GM12878 (cell line): Measurements from ENCODE around the gene LRRFIP2. TPM values are rescaled to one million over a fixed set of nuclear protein-coding genes. Genes with fewer than 3 reads are reported as not detected.

ENCODE experiments used
- ATAC-seq: fragments of 200-7000 bp; cut with Tn5 transposase; 3 replicates; pipeline ENCODE4 v1.9.1; 2020; ENCODE audit warnings: mild to moderate bottlenecking, moderate library complexity
- BruUV-seq: library from RNA; stranded (reverse); fragments of 400-500 nt; replicated peaks from 2 replicates; lab custom pipeline; 2021; lab: Mats Ljungman, UMichigan
- CTCF ChIA-PET: fragments of 300-600 bp; sonication (Branson Sonifier 250); formaldehyde crosslinking; extraction: SDS; loops from one replicate; lab custom pipeline; 2021; ENCODE audit warnings: inconsistent platforms; lab: Yijun Ruan, JAX
- POLR2A ChIA-PET: fragments of 350-600 bp; formaldehyde crosslinking; extraction: SDS; loops from one replicate; lab custom pipeline; 2021; ENCODE audit warnings: inconsistent platforms; lab: Charles Lee
- RAD21 ChIA-PET: fragments of 300-600 bp; sonication (Branson Sonifier 250); formaldehyde crosslinking; loops from one replicate; lab custom pipeline; 2023; ENCODE audit warnings: antibody characterized with exemption; ENCODE audit not compliant: unreplicated experiment; lab: Charles Lee
- SMC1A ChIA-PET: fragments of 300-600 bp; sonication (Branson Sonifier 250); formaldehyde crosslinking; loops from one replicate; lab custom pipeline; 2023; ENCODE audit not compliant: unreplicated experiment, uncharacterized antibody; lab: Charles Lee
- DNase-seq: peaks from one replicate; pipeline ENCODE4 v3.0.0-alpha.2; 2011; ENCODE audit warnings: low read depth, low spot score
- FAIRE-seq: peaks from 3 replicates; lab custom pipeline; 2011; peaks lifted over from hg19 to GRCh38; lab: Jason Lieb, UNC
- H2AFZ ChIP-seq: 2 replicates; pipeline ENCODE4 v1.6.0; 2011; ENCODE audit warnings: low read depth, low read length, control low read depth; ENCODE audit not compliant: control insufficient read depth
- H3K27ac ChIP-seq: 2 replicates; pipeline ENCODE4 v1.5.1; 2011; ENCODE audit warnings: control low read depth; ENCODE audit not compliant: control insufficient read depth, insufficient read depth
- H3K27me3 ChIP-seq, 2 experiments: replicated peaks in 1 of 2; 2 replicates each; pipeline versions ENCODE4 v1.6.0 to v1.6.1; 2011; ENCODE audit warnings: low read length in 1 of 2; ENCODE audit not compliant: control insufficient read depth in 2 of 2, insufficient read depth in 2 of 2
- H3K36me3 ChIP-seq, 2 experiments: 2 replicates each; pipeline ENCODE4 v1.5.1; 2011; ENCODE audit warnings: low read length in 1 of 2; ENCODE audit not compliant: control insufficient read depth in 2 of 2, insufficient read depth in 2 of 2
- H3K4me1 ChIP-seq: 2 replicates; pipeline ENCODE4 v1.6.1; 2011; ENCODE audit warnings: mild to moderate bottlenecking, low read length, moderate library complexity, mixed read lengths; ENCODE audit not compliant: control insufficient read depth, insufficient read depth
- H3K4me2 ChIP-seq: 2 replicates; pipeline ENCODE4 v1.6.0; 2011; ENCODE audit warnings: control low read depth; ENCODE audit not compliant: control insufficient read depth, insufficient read depth
- H3K4me3 ChIP-seq: fragments of 200-600 bp; sonication (generic); 2 replicates; pipeline ENCODE4 v1.5.1; 2016
- H3K79me2 ChIP-seq: 2 replicates; pipeline ENCODE4 v1.6.0; 2011; ENCODE audit warnings: low read length; ENCODE audit not compliant: control insufficient read depth, insufficient read depth
- H3K9ac ChIP-seq: 2 replicates; pipeline ENCODE4 v1.8.0; 2011; ENCODE audit warnings: low read length, control low read depth, mixed read lengths; ENCODE audit not compliant: control insufficient read depth, insufficient read depth
- H3K9me3 ChIP-seq: replicated peaks from 3 replicates; pipeline ENCODE4 v1.5.1; 2011; ENCODE audit warnings: mild to moderate bottlenecking, low read length; ENCODE audit not compliant: control insufficient read depth, insufficient read depth
- H4K20me1 ChIP-seq: 2 replicates; pipeline ENCODE4 v1.6.0; 2011; ENCODE audit not compliant: control insufficient read depth, insufficient read depth
- ESRRA ChIP-seq: IDR thresholded peaks from 2 replicates; pipeline ENCODE4 v1.6.1; 2012; ENCODE audit warnings: mild to moderate bottlenecking, low read length, improper control_type of control experiment
- HDAC6 ChIP-seq: fragments of 200-600 bp; sonication (generic); IDR thresholded peaks from one replicate; pipeline ENCODE4 v1.8.0; 2017; ENCODE audit warnings: antibody characterized with exemption; ENCODE audit not compliant: unreplicated experiment
- JUND ChIP-seq: IDR thresholded peaks from 2 replicates; pipeline ENCODE4 v1.6.1; 2012; ENCODE audit warnings: low read depth, mild to moderate bottlenecking, low read length, improper control_type of control experiment, moderate library complexity
- KLF5 ChIP-seq: fragments of 450-650 bp; IDR thresholded peaks from 2 replicates; pipeline ENCODE4 v1.6.1; 2014; ENCODE audit warnings: mild to moderate bottlenecking; ENCODE audit not compliant: partially characterized antibody
- MEF2A ChIP-seq: IDR thresholded peaks from 2 replicates; pipeline ENCODE4 v1.6.1; 2011; ENCODE audit warnings: low read depth, mild to moderate bottlenecking, low read length, moderate library complexity; ENCODE audit not compliant: insufficient read depth
- NFYA ChIP-seq: IDR thresholded peaks from 2 replicates; pipeline ENCODE4 v1.6.1; 2011; ENCODE audit warnings: low read depth, mild to moderate bottlenecking, low read length, improper control_type of control experiment, borderline replicate concordance
- NFYB ChIP-seq: IDR thresholded peaks from 2 replicates; pipeline ENCODE4 v1.6.1; 2011; ENCODE audit warnings: low read depth, mild to moderate bottlenecking, low read length, improper control_type of control experiment, moderate library complexity; ENCODE audit not compliant: insufficient read depth
- PAX8 ChIP-seq: fragments of 450-650 bp; IDR thresholded peaks from 2 replicates; pipeline ENCODE4 v1.6.1; 2017; ENCODE audit warnings: mild to moderate bottlenecking, moderate library complexity
- SMAD1 ChIP-seq: fragments of 450-650 bp; IDR thresholded peaks from 2 replicates; pipeline ENCODE4 v1.6.1; 2018; ENCODE audit warnings: mild to moderate bottlenecking, low read depth; ENCODE audit not compliant: partially characterized antibody
- SUPT20H ChIP-seq: IDR thresholded peaks from 2 replicates; pipeline ENCODE4 v1.6.1; 2011; ENCODE audit warnings: low read depth, mild to moderate bottlenecking, low read length, moderate library complexity, borderline replicate concordance; ENCODE audit not compliant: control insufficient read depth
- TBL1XR1 ChIP-seq: IDR thresholded peaks from 2 replicates; pipeline ENCODE4 v1.6.1; 2012; ENCODE audit warnings: low read depth, low read length, improper control_type of control experiment
- ZNF384 ChIP-seq: IDR thresholded peaks from 2 replicates; pipeline ENCODE4 v1.6.1; 2012; ENCODE audit warnings: low read depth, mild to moderate bottlenecking, low read length, improper control_type of control experiment, borderline replicate concordance
- WGBS: methylation state at CpG from one replicate; pipeline ENCODE4 v1.1.6; 2016; ENCODE audit warnings: low lambda C conversion rate; ENCODE audit not compliant: insufficient replicate concordance, insufficient coverage; ENCODE audit errors: missing lambda C conversion rate; 5-methylcytosine and 5-hydroxymethylcytosine counted together
- in situ Hi-C: fragments of 300-500 bp; cut with MboI; formaldehyde crosslinking; loops from 9 replicates; pipeline ENCODE4 v1.14.3; 2018; ENCODE audit warnings: mixed read lengths
- intact Hi-C: fragments of 100-400 bp; cut with micrococcal nuclease; formaldehyde crosslinking; loops from one replicate; pipeline ENCODE4 v1.14.2; 2022; ENCODE audit not compliant: unreplicated experiment
- polyA plus RNA-seq, 11 experiments: library from polyadenylated mRNA; depleted of rRNA in 4 of 11; unstranded in 6 of 11; stranded (reverse) in 5 of 11; fragments of >200 nt; fragmentation: Nextera tagmentation in 4 of 11; fragmentation: Illumina TruSeq in 1 of 11; extraction: Ambion mirVana in 4 of 11; extraction: Trizol in 1 of 11; gene quantifications; 1 replicate in 1 of 11; 2 replicates in 10 of 11; pipeline versions ENCODE4 v1.2.1 to v1.2.3, GENCODE V29; 2011 to 2016; ENCODE audit warnings: inconsistent platforms in 2 of 11, missing spikeins in 2 of 11, low read depth in 1 of 11
- total RNA-seq, 4 experiments: library from RNA; depleted of rRNA in 3 of 4; stranded (reverse); fragments of >200 nt in 3 of 4; fragmentation: Illumina TruSeq in 1 of 4; extraction: Trizol in 1 of 4; gene quantifications; 2 replicates each; pipeline versions ENCODE4 v1.2.1 to v1.2.3, GENCODE V29; 2013 to 2021
- TF ChIP-seq, protein P1 (sequence below): IDR thresholded peaks from 2 replicates; pipeline ENCODE4 v1.6.1; 2011; ENCODE audit warnings: borderline replicate concordance, low read depth, mild to moderate bottlenecking, moderate library complexity, low read length; ENCODE audit not compliant: insufficient read depth, poor library complexity, severe bottlenecking
- TF ChIP-seq, protein P2 (sequence below): fragments of 450-650 bp; IDR thresholded peaks from 2 replicates; pipeline ENCODE4 v1.6.1; 2017; ENCODE audit warnings: mild to moderate bottlenecking, moderate library complexity
- TF ChIP-seq, protein P3 (sequence below): fragments of 450-650 bp; IDR thresholded peaks from 2 replicates; pipeline ENCODE4 v1.6.1; 2017; ENCODE audit warnings: low read depth, mild to moderate bottlenecking, moderate library complexity
- TF ChIP-seq, protein P4 (sequence below): fragments of 450-650 bp; IDR thresholded peaks from 2 replicates; pipeline ENCODE4 v1.6.1; 2017; ENCODE audit warnings: borderline replicate concordance

Gene LRRFIP2
- total and polyA plus RNA-seq, 10 of the 15 experiments (the other 5 are each of a cell fraction or from before 2014, with no cell fraction given) = 9.7 to 46.9 (median 38.1) TPM

DNA sequence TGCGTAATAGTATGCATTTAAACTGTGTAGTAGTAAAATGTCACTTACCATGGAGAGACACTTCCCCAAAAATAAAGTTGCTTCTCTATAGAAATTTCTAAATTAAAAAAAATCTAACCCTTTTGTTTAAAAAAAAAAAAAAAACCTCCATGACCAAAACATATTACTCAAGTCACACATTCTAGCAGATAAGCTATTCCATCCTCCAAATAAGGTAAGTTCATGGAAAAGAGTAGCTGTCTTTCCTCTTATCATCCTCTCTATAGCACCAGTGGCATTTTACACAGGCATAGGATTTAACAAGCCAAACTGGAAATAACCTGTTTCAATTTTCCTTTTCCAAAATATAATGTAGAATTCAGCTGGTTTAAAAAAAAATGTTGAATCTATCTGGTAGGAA, 57.4 kb downstream of the LRRFIP2 start:
- Histone ChIP-seq H3K4me2 (no peak overlapping the region), H3K79me2 (no peaks in the 10 kb centered on the region), H4K20me1 (no peaks in the 10 kb centered on the region), H3K9ac (no peak overlapping the region), H3K36me3 (no peaks in the 10 kb centered on the region; a peak in 1 of 4 replicates), H3K4me1 (no peaks in the 10 kb centered on the region), H3K27me3 (no peaks in the 10 kb centered on the region), H3K9me3 (no peaks in the 10 kb centered on the region), H2AFZ (no peak overlapping the region), H3K27ac (no peak overlapping the region), H3K4me3 (no peak overlapping the region)
- WGBS = 93% methylated on average over 1 of the region's 1 CpG
- DNase-seq (no peak), ATAC-seq (no peak), FAIRE-seq (no peak)
- BruUV-seq = no TSS peak
- CTCF ChIA-PET = interaction anchor here (0.6 to 1.2 kb wide), 4 partner anchors 24 to 494 kb away, joined by 3 to 4 read pairs (median 3); no protein-coding TSS in a partner anchor
- RAD21 ChIA-PET = no interaction called here
- POLR2A ChIA-PET = no interaction called here
- intact Hi-C loops = no loop called here
- SMC1A ChIA-PET = interaction anchor here (0.7 to 1.3 kb wide), 2 partner anchors 23 to 57 kb away, joined by 3 read pairs; no protein-coding TSS in a partner anchor
- in situ Hi-C loops = no loop called here
- TF ChIP-seq ZNF384 (no peak), SUPT20H (no peak), NFYA (no peak), PAX8 (no peak), MEF2A (no peak), NFYB (no peak), JUND (no peak), ESRRA (no peak), SMAD1 (no peak), TBL1XR1 (no peak), KLF5 (no peak), HDAC6 (no peak)
- TF ChIP-seq, protein P1, sequence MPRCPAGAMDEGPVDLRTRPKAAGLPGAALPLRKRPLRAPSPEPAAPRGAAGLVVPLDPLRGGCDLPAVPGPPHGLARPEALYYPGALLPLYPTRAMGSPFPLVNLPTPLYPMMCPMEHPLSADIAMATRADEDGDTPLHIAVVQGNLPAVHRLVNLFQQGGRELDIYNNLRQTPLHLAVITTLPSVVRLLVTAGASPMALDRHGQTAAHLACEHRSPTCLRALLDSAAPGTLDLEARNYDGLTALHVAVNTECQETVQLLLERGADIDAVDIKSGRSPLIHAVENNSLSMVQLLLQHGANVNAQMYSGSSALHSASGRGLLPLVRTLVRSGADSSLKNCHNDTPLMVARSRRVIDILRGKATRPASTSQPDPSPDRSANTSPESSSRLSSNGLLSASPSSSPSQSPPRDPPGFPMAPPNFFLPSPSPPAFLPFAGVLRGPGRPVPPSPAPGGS = no peak
- TF ChIP-seq, protein P2, sequence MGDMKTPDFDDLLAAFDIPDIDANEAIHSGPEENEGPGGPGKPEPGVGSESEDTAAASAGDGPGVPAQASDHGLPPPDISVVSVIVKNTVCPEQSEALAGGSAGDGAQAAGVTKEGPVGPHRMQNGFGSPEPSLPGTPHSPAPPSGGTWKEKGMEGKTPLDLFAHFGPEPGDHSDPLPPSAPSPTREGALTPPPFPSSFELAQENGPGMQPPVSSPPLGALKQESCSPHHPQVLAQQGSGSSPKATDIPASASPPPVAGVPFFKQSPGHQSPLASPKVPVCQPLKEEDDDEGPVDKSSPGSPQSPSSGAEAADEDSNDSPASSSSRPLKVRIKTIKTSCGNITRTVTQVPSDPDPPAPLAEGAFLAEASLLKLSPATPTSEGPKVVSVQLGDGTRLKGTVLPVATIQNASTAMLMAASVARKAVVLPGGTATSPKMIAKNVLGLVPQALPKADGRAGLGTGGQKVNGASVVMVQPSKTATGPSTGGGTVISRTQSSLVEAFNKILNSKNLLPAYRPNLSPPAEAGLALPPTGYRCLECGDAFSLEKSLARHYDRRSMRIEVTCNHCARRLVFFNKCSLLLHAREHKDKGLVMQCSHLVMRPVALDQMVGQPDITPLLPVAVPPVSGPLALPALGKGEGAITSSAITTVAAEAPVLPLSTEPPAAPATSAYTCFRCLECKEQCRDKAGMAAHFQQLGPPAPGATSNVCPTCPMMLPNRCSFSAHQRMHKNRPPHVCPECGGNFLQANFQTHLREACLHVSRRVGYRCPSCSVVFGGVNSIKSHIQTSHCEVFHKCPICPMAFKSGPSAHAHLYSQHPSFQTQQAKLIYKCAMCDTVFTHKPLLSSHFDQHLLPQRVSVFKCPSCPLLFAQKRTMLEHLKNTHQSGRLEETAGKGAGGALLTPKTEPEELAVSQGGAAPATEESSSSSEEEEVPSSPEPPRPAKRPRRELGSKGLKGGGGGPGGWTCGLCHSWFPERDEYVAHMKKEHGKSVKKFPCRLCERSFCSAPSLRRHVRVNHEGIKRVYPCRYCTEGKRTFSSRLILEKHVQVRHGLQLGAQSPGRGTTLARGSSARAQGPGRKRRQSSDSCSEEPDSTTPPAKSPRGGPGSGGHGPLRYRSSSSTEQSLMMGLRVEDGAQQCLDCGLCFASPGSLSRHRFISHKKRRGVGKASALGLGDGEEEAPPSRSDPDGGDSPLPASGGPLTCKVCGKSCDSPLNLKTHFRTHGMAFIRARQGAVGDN = no peak
- TF ChIP-seq, protein P3, sequence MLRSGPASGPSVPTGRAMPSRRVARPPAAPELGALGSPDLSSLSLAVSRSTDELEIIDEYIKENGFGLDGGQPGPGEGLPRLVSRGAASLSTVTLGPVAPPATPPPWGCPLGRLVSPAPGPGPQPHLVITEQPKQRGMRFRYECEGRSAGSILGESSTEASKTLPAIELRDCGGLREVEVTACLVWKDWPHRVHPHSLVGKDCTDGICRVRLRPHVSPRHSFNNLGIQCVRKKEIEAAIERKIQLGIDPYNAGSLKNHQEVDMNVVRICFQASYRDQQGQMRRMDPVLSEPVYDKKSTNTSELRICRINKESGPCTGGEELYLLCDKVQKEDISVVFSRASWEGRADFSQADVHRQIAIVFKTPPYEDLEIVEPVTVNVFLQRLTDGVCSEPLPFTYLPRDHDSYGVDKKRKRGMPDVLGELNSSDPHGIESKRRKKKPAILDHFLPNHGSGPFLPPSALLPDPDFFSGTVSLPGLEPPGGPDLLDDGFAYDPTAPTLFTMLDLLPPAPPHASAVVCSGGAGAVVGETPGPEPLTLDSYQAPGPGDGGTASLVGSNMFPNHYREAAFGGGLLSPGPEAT = no peak
- TF ChIP-seq, protein P4, sequence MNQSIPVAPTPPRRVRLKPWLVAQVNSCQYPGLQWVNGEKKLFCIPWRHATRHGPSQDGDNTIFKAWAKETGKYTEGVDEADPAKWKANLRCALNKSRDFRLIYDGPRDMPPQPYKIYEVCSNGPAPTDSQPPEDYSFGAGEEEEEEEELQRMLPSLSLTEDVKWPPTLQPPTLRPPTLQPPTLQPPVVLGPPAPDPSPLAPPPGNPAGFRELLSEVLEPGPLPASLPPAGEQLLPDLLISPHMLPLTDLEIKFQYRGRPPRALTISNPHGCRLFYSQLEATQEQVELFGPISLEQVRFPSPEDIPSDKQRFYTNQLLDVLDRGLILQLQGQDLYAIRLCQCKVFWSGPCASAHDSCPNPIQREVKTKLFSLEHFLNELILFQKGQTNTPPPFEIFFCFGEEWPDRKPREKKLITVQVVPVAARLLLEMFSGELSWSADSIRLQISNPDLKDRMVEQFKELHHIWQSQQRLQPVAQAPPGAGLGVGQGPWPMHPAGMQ = no peak
